Endodermal cell (in vitro differentiated cells): ENCODE results near the gene AKAP13. TPM values are rescaled to one million over a fixed set of nuclear protein-coding genes. Genes with fewer than 3 reads are reported as not detected.

Experiments used
- DNase-seq: peaks from one replicate; pipeline ENCODE4 v3.0.0-alpha.2; 2017
- H3K27ac ChIP-seq: 2 replicates; pipeline ENCODE4 v1.5.1; 2013; ENCODE audit warnings: mild to moderate bottlenecking, low read depth, low read length, moderate library complexity
- H3K27me3 ChIP-seq: 2 replicates; pipeline ENCODE4 v1.6.1; 2013; ENCODE audit warnings: mild to moderate bottlenecking, low read length, moderate library complexity; ENCODE audit not compliant: insufficient read depth, control insufficient read depth, poor library complexity, severe bottlenecking
- H3K36me3 ChIP-seq: 2 replicates; pipeline ENCODE4 v1.7.0; 2013; ENCODE audit warnings: mild to moderate bottlenecking, low read length, moderate library complexity; ENCODE audit not compliant: control insufficient read depth, insufficient read depth
- H3K4me1 ChIP-seq: one replicate; pipeline ENCODE4 v1.7.0; 2013; ENCODE audit warnings: low read length; ENCODE audit not compliant: control insufficient read depth, insufficient read depth
- H3K4me3 ChIP-seq: 2 replicates; pipeline ENCODE4 v1.5.1; 2013; ENCODE audit warnings: mild to moderate bottlenecking, low read length, moderate library complexity
- H3K9ac ChIP-seq: 2 replicates; pipeline ENCODE4 v1.6.1; 2013; ENCODE audit warnings: mild to moderate bottlenecking, low read length, moderate library complexity; ENCODE audit not compliant: poor library complexity, severe bottlenecking; ENCODE audit errors: extremely low read depth
- H3K9me3 ChIP-seq: 2 replicates; pipeline ENCODE4 v1.6.1; 2013; ENCODE audit warnings: mild to moderate bottlenecking, low read length, moderate library complexity; ENCODE audit not compliant: control insufficient read depth
- H3K27ac Mint-ChIP-seq: 2 replicates; pipeline ENCODE4 v1.8.0; 2020; ENCODE audit warnings: mixed read lengths
- H3K27me3 Mint-ChIP-seq: 2 replicates; pipeline ENCODE4 v1.8.0; 2021; ENCODE audit warnings: mild to moderate bottlenecking, mixed read lengths; ENCODE audit not compliant: insufficient read depth
- H3K36me3 Mint-ChIP-seq: 2 replicates; pipeline ENCODE4 v1.8.0; 2020; ENCODE audit warnings: low read depth, mixed read lengths
- H3K4me1 Mint-ChIP-seq: 2 replicates; pipeline ENCODE4 v1.8.0; 2020; ENCODE audit warnings: mixed read lengths
- H3K4me3 Mint-ChIP-seq: 2 replicates; pipeline ENCODE4 v1.8.0; 2020; ENCODE audit warnings: mild to moderate bottlenecking, moderate library complexity, mixed read lengths
- H3K9me3 Mint-ChIP-seq: 2 replicates; pipeline ENCODE4 v1.8.0; 2020; ENCODE audit warnings: mild to moderate bottlenecking, mixed read lengths
- WGBS, 2 experiments: methylation state at CpG; one replicate each; pipeline versions ENCODE4 v1.1.5 to v1.1.7; 2013; ENCODE audit warnings: missing lambda C conversion rate in 2 of 2, mixed read lengths in 1 of 2; ENCODE audit not compliant: insufficient coverage in 1 of 2, insufficient read length in 1 of 2; 5-methylcytosine and 5-hydroxymethylcytosine counted together
- total RNA-seq, 2 donors: library from RNA; stranded (reverse); fragmentation: NEBNext Ultra II Directional in 1 of 2; extraction: Animal tissue kit (Norgen Biotek cat#: 25700) in 1 of 2; gene quantifications; 2 replicates in 1 of 2; 3 replicates in 1 of 2; pipeline ENCODE4 v1.2.1, GENCODE V29; 2021
- TF ChIP-seq, protein P1 (sequence below): fragments of 200-600 bp; sonication (generic); conservative IDR thresholded peaks from 2 replicates; pipeline ENCODE4 v1.5.0; 2021; ENCODE audit warnings: antibody characterized with exemption, mild to moderate bottlenecking

The AKAP13 gene
- total RNA-seq, 2 donors from 2014 or later = 115 to 131 TPM

DNA sequence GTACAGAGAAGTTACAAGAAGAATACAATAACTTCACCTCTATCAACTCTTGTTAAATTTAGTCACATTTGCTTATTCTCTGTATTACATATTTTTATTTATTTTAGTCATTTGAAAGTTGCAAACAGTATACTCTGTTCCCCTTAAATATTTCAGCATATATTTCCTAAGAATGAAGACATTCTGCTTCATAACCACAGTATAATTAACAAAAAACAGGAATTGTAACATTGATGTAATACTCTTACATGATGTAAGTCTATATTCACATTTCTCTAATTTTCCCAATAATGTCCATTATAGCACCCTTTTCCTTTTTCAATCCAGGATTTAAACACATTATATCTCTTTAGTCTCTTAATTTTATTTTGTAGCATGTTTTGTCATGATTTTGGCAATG lies 112.0 kb downstream of the AKAP13 start:
- no peaks in the 10 kb centered on the region for H3K27me3 Mint-ChIP-seq
- H3K9me3 ChIP-seq = no peaks in the 10 kb centered on the region
- peaks cover 6% of the 10 kb centered on the region for H3K36me3 Mint-ChIP-seq
- H3K9ac ChIP-seq = no peak overlapping the region
- peaks cover 22% of the 10 kb centered on the region for H3K36me3 ChIP-seq
- TF ChIP-seq, protein P1, sequence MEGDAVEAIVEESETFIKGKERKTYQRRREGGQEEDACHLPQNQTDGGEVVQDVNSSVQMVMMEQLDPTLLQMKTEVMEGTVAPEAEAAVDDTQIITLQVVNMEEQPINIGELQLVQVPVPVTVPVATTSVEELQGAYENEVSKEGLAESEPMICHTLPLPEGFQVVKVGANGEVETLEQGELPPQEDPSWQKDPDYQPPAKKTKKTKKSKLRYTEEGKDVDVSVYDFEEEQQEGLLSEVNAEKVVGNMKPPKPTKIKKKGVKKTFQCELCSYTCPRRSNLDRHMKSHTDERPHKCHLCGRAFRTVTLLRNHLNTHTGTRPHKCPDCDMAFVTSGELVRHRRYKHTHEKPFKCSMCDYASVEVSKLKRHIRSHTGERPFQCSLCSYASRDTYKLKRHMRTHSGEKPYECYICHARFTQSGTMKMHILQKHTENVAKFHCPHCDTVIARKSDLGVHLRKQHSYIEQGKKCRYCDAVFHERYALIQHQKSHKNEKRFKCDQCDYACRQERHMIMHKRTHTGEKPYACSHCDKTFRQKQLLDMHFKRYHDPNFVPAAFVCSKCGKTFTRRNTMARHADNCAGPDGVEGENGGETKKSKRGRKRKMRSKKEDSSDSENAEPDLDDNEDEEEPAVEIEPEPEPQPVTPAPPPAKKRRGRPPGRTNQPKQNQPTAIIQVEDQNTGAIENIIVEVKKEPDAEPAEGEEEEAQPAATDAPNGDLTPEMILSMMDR = no peak
- no peak overlapping the region for H3K4me3 Mint-ChIP-seq
- H3K27ac Mint-ChIP-seq = no peak overlapping the region
- H3K4me1 Mint-ChIP-seq = peaks cover 61% of the 10 kb centered on the region
- DNase-seq = no peak
- no peak overlapping the region for H3K27ac ChIP-seq
- H3K27me3 ChIP-seq = no peaks in the 10 kb centered on the region
- no peaks in the 10 kb centered on the region for H3K9me3 Mint-ChIP-seq
- peaks cover 21% of the 10 kb centered on the region for H3K4me1 ChIP-seq
- H3K4me3 ChIP-seq = no peak overlapping the region

DNA sequence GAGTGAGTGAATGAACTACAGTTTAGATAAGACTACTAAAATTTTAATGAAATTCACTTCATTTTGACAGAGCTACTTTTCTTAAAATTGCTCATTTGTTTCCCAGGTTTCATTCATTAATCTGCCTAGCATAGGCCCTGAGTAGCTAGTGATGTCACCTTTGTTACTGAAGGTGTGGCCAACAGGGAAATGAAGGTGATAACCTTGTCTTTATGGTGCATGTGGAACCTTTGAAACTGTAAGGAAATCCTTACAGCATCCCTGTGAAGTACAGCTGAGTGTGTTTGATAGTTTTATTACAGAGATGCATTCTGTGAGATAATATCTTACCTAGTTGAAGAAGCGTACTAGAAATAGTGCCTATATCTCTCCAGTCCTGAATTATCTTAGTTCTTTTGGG lies 112.9 kb downstream of the AKAP13 start:
- H3K4me3 ChIP-seq = no peak overlapping the region
- H3K9me3 Mint-ChIP-seq = no peaks in the 10 kb centered on the region
- no peak overlapping the region for H3K27ac Mint-ChIP-seq

DNA sequence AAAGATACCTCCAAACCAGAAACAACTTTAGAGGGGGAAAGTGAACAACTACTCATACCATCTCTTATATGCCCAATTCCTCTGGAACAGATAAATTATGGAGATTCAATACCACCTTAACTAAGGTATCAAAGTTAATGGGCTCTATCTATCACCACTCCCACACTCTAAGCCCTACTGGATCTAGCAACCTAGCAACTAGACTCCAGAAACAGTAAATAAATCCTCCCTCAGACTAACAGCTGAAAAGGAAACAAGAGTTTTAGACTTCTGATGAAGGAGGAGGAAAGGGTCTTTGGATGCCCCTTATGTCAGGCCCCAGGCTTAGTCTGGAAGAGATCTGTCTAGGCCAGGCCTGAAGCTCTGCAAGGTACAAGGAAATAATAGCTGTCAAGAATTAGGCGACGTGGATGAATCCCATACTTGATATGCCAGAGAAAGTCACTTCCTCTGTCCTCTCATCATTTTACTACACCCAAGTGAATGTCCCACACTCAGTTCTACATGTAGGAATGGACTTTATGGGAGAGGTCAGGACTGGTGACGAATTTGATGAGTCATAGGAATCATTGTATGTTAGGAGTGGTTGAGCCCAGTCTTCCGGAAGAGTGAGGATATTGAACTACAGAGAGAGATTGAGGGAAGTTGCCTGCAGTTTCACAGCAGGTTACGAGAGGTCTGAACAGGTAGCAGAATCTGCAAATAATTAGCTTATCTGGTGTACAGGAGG lies 113.8 kb downstream of the AKAP13 start:
- Histone ChIP-seq H3K36me3 (peaks cover 12% of the 10 kb centered on the region), H3K9ac (no peak overlapping the region), H3K9me3 (no peaks in the 10 kb centered on the region), H3K27ac (no peak overlapping the region), H3K4me1 (peaks cover 22% of the 10 kb centered on the region), H3K4me3 (no peak overlapping the region), H3K27me3 (no peaks in the 10 kb centered on the region)
- Mint-ChIP-seq H3K27me3 (no peaks in the 10 kb centered on the region), H3K36me3 (no peaks in the 10 kb centered on the region), H3K27ac (no peak overlapping the region), H3K9me3 (no peaks in the 10 kb centered on the region), H3K4me1 (peaks cover 65% of the 10 kb centered on the region), H3K4me3 (no peak overlapping the region)
- TF ChIP-seq, protein P1 = no peak
- WGBS, 2 experiments = 90 to 92% methylated on average over 2 to 5 of the region's 5 CpGs
- no peak for DNase-seq

More for the DNA sequence above, 112.9 kb downstream of the AKAP13 start:
- TF ChIP-seq, protein P1 = no peak
- H3K27me3 Mint-ChIP-seq = no peaks in the 10 kb centered on the region
- H3K4me3 Mint-ChIP-seq = no peak overlapping the region
- DNase-seq = no peak
- WGBS, 2 experiments = 100% methylated on average over 1 of the region's 1 CpG
- peaks cover under 1% of the 10 kb centered on the region for H3K36me3 Mint-ChIP-seq
- Histone ChIP-seq H3K36me3 (peaks cover 18% of the 10 kb centered on the region), H3K9me3 (no peaks in the 10 kb centered on the region), H3K9ac (no peak overlapping the region), H3K4me1 (peaks cover 21% of the 10 kb centered on the region), H3K27me3 (no peaks in the 10 kb centered on the region), H3K27ac (no peak overlapping the region)
- H3K4me1 Mint-ChIP-seq = peaks cover 63% of the 10 kb centered on the region
